Measurements from ENCODE around the gene FBXO21. TPM values are rescaled to one million over a fixed set of nuclear protein-coding genes. Genes with fewer than 3 reads are reported as not detected.

The FBXO21 gene
- total and polyA plus RNA-seq, 2 experiments from 2014 or later = 53.7 to 203 TPM

DNA sequence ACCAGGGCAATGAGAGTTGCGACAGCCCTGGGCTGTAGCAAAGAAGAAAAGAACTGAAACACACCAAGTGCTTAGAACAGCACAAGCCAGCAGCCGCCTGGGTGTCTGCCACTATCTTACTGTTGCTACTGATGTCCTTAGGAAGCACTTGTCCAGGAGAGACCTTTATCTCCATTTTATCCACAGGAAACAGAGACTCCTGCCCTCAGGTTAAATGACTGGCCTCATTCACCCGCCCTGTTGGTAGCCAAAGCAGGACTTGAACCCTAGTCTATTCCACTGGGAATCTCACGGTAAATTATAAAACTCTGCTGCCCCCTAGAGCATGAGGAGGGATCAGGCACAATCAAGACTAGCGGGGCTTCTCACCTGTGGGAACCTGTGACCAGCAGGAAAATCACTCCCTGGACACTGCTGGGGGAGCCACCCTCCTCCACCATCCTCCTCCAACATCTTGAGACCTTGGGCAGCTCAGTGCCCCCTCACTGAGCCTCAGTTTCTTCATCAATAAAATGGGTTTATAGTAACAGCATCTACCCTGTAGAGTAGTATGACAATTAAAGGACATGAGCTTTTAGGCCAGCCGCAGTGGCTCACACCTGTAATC, 70.6 kb downstream of the FBXO21 start:
- peak overlapping the region; percentile 32 for H3K27ac ChIP-seq
- DNase-seq (ENCODE audit: low read depth in 1 of 2, low spot score in 1 of 2) = peak in 1 of 2 donors; percentile 63

DNA sequence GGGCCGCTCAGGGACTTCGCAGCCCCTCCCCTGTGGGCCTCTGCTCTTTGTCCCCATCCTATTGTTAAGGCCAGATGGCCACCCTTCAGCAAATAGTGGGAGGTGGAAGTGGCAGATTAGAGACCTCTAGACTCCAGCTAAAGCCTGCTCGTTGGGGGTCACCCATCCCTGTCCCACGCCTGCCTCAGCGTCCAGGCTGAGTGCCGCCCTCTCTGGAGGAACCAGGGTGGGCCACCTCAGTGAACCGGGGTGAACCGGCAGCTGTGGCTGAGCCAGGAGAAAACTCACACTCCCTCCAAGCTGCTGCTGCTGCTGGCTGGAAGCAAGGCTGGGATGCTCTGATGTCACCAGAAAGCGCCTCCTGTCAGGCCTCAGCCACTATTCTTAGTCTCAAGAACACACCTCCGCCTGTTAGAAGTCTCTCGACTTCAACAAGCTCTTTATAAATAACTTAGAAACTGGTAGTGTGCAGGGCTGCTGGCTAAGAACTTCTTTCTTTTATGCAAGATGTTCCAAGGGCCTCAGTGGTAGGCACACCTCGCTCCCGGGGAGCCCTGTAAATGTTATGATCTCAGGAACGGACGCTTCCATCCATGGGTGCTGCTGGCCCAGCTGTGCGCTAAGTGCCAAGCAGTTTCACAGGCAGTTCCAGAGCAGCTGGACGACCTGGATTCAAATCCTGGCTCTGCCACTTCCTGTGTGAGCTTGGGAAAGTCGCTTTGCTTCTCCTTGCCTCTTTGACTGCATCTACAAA, 71.3 kb downstream of the FBXO21 start:
- Histone ChIP-seq H3K4me1 (ENCODE audit: low read depth) (peaks cover 20% of the 10 kb centered on the region), H3K27ac (peak overlapping the region; percentile 32), H3K9me3 (ENCODE audit: low read depth) (no peaks in the 10 kb centered on the region), H3K36me3 (no peaks in the 10 kb centered on the region), H3K27me3 (no peaks in the 10 kb centered on the region), H3K4me3 (no peak overlapping the region)
- peak in 1 of 2 donors; percentile 79 for DNase-seq (ENCODE audit: low read depth in 1 of 2, low spot score in 1 of 2)
- TF ChIP-seq CTCF (IDR thresholded peaks at IDR 0.05; ENCODE audit: low read depth, low read length) = no peak

More for the DNA sequence above, 70.6 kb downstream of the FBXO21 start:
- peaks cover 20% of the 10 kb centered on the region for H3K4me1 ChIP-seq (ENCODE audit: low read depth)
- no peaks in the 10 kb centered on the region for H3K9me3 ChIP-seq (ENCODE audit: low read depth)
- H3K36me3 ChIP-seq = no peaks in the 10 kb centered on the region
- H3K27me3 ChIP-seq = no peaks in the 10 kb centered on the region
- no peak overlapping the region for H3K4me3 ChIP-seq
- peak; percentile 55 for TF ChIP-seq CTCF (IDR thresholded peaks at IDR 0.05; ENCODE audit: low read depth, low read length)

DNA sequence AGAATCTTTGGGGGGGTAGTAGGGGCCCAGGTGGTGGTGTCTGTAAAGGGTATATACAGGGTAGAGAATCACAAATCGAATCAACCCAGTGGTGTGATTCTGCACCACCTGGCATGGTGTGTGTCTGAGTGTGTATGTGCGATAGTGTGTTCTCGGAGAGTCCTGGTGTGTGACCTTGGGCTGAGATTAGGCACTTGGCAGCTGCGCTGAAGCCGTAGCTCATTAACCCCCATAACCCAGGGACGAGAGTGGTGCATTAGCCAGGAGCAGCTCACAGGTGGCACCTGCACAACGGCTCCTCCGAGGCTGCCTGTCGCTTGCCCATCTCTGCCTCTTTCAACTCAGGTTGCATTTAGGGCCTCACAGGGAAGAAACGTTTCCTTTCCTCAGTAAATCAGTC, 75.5 kb downstream of the FBXO21 start:
- Histone ChIP-seq H3K4me3 (no peak overlapping the region), H3K9me3 (ENCODE audit: low read depth) (no peaks in the 10 kb centered on the region), H3K36me3 (no peaks in the 10 kb centered on the region), H3K4me1 (ENCODE audit: low read depth) (peaks cover 13% of the 10 kb centered on the region), H3K27me3 (no peaks in the 10 kb centered on the region), H3K27ac (no peak overlapping the region)
- no peak for TF ChIP-seq CTCF (IDR thresholded peaks at IDR 0.05; ENCODE audit: low read depth, low read length)
- DNase-seq (ENCODE audit: low read depth in 1 of 2, low spot score in 1 of 2) = no peak

DNA sequence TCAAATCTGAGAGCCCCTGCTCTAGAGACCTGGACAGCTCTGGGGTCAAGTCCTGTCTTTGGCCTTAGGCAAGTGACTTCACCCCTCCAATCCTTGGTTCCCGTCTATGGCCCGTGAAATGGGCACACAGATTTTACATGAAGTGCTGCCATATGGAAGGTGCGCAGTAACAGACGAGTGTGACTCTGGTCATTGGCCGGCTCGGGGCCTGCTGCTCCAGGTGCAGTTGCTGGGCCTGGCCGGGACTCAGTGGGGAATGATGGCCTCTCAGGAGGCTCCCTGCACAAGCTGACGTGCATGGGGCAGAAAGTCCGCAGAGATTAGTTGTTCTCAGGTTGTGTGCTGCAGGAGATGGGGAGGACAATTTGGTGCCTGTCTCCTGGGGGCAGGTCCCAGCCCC, 77.0 kb downstream of the FBXO21 start:
- H3K4me1 ChIP-seq (ENCODE audit: low read depth) = peaks cover 4% of the 10 kb centered on the region
- no peak overlapping the region for H3K4me3 ChIP-seq
- no peaks in the 10 kb centered on the region for H3K27me3 ChIP-seq
- H3K9me3 ChIP-seq (ENCODE audit: low read depth) = no peaks in the 10 kb centered on the region
- H3K36me3 ChIP-seq = no peaks in the 10 kb centered on the region
- no peak for DNase-seq (ENCODE audit: low read depth in 1 of 2, low spot score in 1 of 2)
- TF ChIP-seq CTCF (IDR thresholded peaks at IDR 0.05; ENCODE audit: low read depth, low read length) = no peak
- no peak overlapping the region for H3K27ac ChIP-seq

DNA sequence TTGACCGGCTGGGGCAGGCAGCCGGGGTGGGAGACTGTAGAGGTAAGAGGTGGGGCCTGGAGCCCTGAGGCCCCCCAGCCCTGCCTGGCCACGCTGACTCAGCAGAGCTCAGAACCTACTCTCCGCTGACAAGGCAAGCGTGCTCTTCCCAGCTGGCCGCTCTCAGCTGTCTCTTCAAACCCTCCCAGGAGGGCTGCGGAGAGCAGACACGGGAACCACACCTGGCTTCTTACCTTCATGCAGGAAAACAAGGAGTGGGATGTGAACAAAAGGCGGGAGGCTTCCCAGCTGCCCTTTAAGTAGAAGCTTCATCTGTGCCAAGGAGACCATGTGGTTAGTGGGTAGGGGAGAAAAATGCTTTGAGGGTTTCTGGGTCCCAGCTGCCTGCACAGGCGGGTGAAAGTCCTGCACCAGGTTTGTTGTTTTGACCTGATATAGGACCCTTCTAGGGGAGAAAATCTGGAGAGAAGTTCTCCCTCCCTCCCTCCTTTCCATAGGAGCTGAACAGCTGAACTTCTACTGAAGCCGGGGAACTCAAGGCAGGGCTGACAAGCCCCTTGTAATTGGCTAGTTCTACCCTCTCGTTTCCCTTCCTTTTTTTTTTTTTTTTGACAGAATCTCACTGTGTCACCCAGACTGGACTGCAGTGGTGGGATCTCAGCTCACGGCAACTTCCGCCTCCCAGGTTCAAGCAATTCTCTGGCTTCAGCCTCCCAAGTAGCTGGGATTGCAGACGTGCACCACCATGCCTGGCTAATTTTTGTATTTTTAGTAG, 78.3 kb downstream of the FBXO21 start:
- Histone ChIP-seq H3K4me3 (no peak overlapping the region), H3K27ac (no peak overlapping the region), H3K36me3 (no peaks in the 10 kb centered on the region), H3K4me1 (ENCODE audit: low read depth) (peaks cover 4% of the 10 kb centered on the region), H3K27me3 (no peaks in the 10 kb centered on the region), H3K9me3 (ENCODE audit: low read depth) (no peaks in the 10 kb centered on the region)
- no peak for DNase-seq (ENCODE audit: low read depth in 1 of 2, low spot score in 1 of 2)
- no peak for TF ChIP-seq CTCF (IDR thresholded peaks at IDR 0.05; ENCODE audit: low read depth, low read length)
